ENCODE results near the gene FBLN1.

GRCh38 chr22:45508814-45509213 lies 6.1 kb downstream of the FBLN1 start:
- TF ChIP-seq ZFX (IDR thresholded peaks at IDR 0.05; ENCODE audit: borderline replicate concordance), result no peak
- TF ChIP-seq CTCF (IDR thresholded peaks at IDR 0.05), result no peak
